Measurements from ENCODE around the gene CDH15. TPM values are rescaled to one million over a fixed set of nuclear protein-coding genes. Genes with fewer than 3 reads are reported as not detected.
"Not testable (repeated sequence)": the region's sequence is repeated elsewhere in the genome, so short reads cannot be mapped to it uniquely, and the experiment has no call there.

CDH15 gene
- total RNA-seq, 1 experiment from 2014 or later = 0.37 TPM

DNA sequence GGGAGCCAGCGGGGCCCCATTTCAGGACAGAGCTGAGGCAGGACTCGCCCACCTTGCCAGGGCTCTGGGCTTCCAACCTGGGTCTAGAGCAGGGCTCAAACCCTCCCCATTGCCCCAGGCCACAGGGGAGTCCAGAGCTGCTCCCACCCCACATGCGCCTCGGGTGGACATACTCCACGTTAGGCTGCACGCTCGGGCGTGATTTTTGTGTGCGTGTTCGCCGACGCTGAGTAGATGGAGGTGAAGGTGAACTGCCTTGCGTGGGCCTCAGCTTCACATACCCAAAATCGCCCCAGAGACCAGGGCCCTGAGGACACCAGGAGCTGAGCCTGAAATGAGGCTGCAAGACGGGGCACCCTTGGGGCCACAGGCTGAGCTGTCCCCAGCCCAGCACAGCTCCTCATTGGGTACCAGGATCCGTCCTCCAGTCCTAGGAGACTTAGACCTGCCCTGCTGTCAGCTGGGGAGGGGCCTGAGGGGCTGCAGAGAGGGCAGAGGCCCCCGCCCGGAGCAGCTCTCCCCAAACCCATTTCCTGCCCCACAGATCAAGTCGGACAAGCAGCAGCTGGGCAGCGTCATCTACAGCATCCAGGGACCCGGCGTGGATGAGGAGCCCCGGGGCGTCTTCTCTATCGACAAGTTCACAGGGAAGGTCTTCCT, 8.2 kb downstream of the CDH15 start:
- no peak for DNase-seq (ENCODE audit: low spot score)
- in situ Hi-C loops (cut with HindIII; ENCODE audit: low sequenced_read_pairs) = no loop called here

- DNase-seq (ENCODE audit: low spot score) = no peak
- in situ Hi-C loops (cut with HindIII; ENCODE audit: low sequenced_read_pairs) = no loop called here
Observed at GRCh38 chr16:89183463-89183862, 11.9 kb downstream of the CDH15 start.

DNA sequence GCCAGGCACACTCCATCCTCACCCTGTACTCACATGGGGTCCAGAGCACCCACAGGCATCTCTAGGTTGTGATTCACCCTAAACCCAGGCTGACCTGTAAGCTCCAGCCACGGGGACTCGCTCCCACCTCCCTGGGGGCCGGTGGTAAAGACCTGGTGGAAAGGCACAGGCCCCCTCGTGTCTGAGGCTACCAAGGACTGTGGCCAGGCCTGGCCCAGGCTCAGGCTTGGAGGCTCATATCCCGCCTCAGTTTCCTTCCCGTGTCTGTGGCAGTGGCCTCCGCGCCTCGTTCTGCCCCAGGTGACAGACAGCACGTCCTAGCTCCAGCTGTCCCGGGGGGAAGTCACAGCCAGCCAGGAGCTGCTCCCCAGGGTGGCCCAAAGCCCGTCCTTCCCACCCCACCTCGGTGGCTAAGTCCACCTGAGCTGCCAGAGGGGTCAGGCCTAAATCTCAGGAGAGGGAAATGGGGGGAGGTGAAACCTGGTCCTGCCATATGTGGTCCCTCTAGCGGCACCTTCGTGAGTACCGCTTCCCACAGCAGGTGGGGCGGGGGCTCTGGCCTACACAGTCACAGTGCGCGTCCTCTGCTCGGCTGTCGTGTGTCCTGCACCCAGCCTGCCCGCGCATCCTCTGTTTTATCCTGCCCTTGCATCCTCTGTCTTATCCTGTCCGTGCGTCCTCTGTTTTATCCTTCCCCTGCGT, 12.6 kb downstream of the CDH15 start:
- DNase-seq (ENCODE audit: low spot score) = no peak
- in situ Hi-C loops (cut with HindIII; ENCODE audit: low sequenced_read_pairs) = no loop called here

- in situ Hi-C loops (cut with HindIII; ENCODE audit: low sequenced_read_pairs) = no loop called here
- no peak for DNase-seq (ENCODE audit: low spot score)
Observed at GRCh38 chr16:89184677-89184932, 13.1 kb downstream of the CDH15 start.

GRCh38 chr16:89184933-89185794, 13.6 kb downstream of the CDH15 start:
- DNase-seq (ENCODE audit: low spot score) = no peak
- in situ Hi-C loops (cut with HindIII; ENCODE audit: low sequenced_read_pairs) = no loop called here

GRCh38 chr16:89185887-89186592, 14.5 kb downstream of the CDH15 start:
- DNase-seq (ENCODE audit: low spot score); in situ Hi-C loops (cut with HindIII; ENCODE audit: low sequenced_read_pairs): not testable (repeated sequence)

- DNase-seq (ENCODE audit: low spot score); in situ Hi-C loops (cut with HindIII; ENCODE audit: low sequenced_read_pairs): not testable (repeated sequence)
Observed at GRCh38 chr16:89186593-89187031, 15.1 kb downstream of the CDH15 start.

DNA sequence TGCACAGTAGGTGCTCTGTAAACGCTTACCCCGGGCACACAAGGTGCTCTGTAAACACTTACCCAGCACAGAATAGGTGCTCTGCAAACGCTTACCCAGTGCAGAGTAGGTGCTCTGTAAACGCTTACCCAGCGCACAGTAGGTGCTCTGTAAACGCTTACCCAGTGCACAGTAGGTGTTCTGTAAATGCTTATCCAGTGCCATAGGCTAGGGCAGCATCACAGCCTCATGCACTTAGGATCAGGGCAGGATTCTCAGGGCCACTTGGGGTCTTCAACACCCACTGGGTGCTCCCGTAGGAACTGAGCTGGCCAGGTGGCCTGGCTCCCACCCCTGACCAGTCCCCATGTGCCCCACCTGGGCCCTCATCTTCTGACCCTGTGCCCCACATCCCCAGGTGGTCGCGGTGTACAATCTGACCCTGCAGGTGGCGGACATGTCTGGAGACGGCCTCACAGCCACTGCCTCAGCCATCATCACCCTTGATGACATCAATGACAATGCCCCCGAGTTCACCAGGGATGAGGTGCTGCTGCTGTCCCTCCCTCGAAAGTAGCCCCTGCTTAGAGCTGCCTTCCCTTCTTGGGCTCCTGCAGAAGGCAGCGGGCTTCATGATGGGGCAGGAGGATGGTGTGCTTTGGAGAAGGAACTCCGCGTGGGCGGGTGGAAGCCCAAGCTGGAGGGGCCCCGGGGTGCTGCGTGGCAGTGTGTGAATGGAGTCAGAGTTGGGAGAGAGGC, 15.7 kb downstream of the CDH15 start:
- DNase-seq (ENCODE audit: low spot score) = no peak
- in situ Hi-C loops (cut with HindIII; ENCODE audit: low sequenced_read_pairs) = no loop called here

- DNase-seq (ENCODE audit: low spot score) = no peak
- in situ Hi-C loops (cut with HindIII; ENCODE audit: low sequenced_read_pairs) = no loop called here
Observed at GRCh38 chr16:89187770-89188392, 16.3 kb downstream of the CDH15 start.

- DNase-seq (ENCODE audit: low spot score); in situ Hi-C loops (cut with HindIII; ENCODE audit: low sequenced_read_pairs): not testable (repeated sequence)
Observed at GRCh38 chr16:89188471-89189357, 17.2 kb downstream of the CDH15 start.

DNA sequence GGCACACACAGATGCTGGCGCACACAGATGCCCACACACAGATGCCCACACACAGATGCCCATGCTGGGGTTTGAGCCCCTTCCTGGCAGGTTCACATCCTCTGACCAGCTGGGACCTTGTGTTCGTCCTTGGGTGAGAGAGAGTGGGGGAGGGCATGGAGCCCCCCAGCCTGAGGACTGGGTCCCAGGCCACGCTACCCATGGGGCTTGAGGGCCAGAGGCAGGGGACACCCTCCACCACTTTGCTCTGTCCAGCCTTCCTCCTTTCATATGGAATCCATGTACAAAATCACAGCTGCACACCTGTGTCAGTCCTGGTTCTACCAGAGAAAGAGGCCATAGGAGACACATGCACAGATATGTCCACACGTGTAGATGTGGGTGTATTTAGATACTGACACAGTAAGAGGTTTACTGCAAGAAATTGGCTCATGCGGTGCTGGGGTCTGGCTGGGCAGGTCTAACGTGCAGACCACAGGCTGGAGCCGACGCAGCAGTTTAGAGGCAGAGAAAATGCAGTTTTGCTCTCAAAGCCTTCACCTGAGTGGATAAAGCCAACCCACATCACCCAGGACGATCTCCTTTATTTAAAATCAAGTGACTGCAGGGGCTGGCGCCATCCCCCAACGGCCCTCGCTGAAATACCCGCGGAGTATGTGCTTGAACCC, 17.9 kb downstream of the CDH15 start:
- in situ Hi-C loops (cut with HindIII; ENCODE audit: low sequenced_read_pairs) = no loop called here
- no peak for DNase-seq (ENCODE audit: low spot score)

GRCh38 chr16:89190150-89190958, 18.8 kb downstream of the CDH15 start:
- in situ Hi-C loops (cut with HindIII; ENCODE audit: low sequenced_read_pairs) = no loop called here
- DNase-seq (ENCODE audit: low spot score) = no peak

DNA sequence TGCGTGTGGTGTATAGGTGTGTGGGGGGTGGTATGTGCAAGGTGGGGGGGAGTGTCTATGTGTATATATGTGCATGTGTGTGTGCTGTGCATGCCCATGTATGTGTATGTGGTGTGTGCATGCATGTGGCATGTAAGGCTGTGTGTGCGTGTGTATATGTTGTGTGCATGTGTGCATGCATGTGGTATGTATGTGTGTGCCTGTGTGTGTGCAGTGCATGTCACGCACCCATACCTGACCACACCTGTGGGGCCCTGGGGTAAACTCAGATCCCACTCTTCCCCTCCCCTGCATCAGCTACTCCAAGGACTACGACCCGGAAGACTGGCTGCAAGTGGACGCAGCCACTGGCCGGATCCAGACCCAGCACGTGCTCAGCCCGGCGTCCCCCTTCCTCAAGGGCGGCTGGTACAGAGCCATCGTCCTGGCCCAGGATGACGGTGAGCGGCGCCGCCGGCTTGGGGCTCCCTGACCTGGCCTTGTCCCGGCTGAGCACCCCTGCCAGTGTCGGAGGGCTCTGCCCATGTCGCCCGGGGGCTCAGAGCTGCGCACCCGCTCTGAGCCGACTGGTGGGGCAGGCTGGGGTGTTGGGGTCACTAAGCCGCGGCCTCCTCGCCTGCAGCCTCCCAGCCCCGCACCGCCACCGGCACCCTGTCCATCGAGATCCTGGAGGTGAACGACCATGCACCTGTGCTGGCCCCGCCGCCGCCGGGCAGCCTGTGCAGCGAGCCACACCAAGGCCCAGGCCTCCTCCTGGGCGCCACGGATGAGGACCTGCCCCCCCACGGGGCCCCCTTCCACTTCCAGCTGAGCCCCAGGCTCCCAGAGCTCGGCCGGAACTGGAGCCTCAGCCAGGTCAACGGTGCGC, 19.7 kb downstream of the CDH15 start:
- in situ Hi-C loops (cut with HindIII; ENCODE audit: low sequenced_read_pairs) = no loop called here
- DNase-seq (ENCODE audit: low spot score) = no peak

- in situ Hi-C loops (cut with HindIII; ENCODE audit: low sequenced_read_pairs) = no loop called here
- no peak for DNase-seq (ENCODE audit: low spot score)
Observed at GRCh38 chr16:89191901-89192185, 20.3 kb downstream of the CDH15 start.

GRCh38 chr16:89192186-89192955, 20.8 kb downstream of the CDH15 start:
- in situ Hi-C loops (cut with HindIII; ENCODE audit: low sequenced_read_pairs) = not testable (repeated sequence)
- DNase-seq (ENCODE audit: low spot score) = peak; percentile 67

Data from G401 (cell line).